HG03520 (cell line): ENCODE data around the gene GADD45GIP1.
"Not testable (repeated sequence)": the region's sequence is repeated elsewhere in the genome, so short reads cannot be mapped to it uniquely, and the experiment has no call there.

Experiments used
- ATAC-seq: cut with Tn5 transposase; IDR thresholded peaks from one replicate; pipeline ENCODE4 v1.9.1; 2021; ENCODE audit warnings: mild to moderate bottlenecking, moderate library complexity; ENCODE audit not compliant: unreplicated experiment

Gene GADD45GIP1

DNA sequence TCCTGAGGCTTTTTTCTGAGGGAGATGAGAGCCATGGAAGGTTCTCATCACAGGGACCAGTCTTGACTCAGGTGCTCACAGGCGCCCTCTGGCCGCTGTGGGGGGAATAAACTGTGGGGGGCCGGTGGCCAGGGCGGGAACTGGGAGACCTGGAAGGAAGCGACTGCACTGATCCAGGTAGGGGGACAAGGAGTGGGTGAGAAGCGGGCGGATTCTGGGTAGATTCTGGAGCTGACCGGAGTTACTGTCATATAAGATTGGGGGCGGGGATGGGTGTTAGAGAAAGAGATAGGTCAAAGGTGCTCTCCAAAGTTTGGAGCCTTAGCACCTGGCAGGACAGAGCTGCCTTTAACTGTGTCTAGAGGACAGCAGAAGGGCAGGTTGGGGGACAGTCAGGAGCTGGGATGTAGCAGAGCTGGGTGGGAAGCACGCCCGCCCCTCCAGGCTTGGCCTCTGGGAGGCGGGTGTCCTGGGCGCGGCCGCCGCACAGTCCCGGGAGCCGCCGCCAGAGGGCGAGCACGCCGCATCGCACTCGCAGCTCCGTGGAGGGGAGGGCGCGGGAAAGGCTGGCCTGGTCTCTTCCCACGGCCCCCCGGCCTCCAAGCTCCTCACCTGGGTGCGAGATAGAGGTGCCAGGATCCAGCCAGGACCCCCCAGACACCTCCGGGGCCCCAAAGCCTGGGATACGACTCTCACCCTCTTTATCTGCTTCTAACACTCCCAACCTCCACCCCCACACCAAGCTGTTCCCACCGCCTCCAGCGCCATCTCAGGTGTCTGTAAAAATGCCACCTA lies 8.2 kb upstream of the GADD45GIP1 start:
- no peak for ATAC-seq

GRCh38 chr19:12959481-12959880 lies 2.5 kb upstream of the GADD45GIP1 start:
- no peak for ATAC-seq

- ATAC-seq = not testable (repeated sequence)
Measured at GRCh38 chr19:12957389-12957952, 448 bp upstream of the GADD45GIP1 start.

DNA sequence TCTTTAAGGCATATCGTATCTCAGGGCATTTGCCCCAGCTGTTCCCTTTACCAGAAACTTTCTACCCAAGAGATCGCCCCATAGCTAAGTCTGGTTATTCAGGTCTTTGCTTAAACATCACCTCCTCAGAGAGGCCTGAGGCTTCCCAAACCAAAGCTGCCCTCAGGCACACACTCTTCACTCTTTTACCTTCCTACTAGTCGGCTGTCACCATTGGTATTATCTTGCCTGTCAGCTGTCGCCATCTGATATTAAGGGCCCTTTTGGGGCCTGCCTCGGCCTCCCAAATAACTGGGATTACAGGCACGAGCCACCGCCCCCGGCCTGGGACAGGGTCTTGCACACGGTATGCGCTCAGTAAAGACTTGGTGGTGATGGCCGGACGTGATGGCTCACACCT lies 1.0 kb downstream of the GADD45GIP1 start:
- ATAC-seq = no peak

GRCh38 chr19:12955575-12955974 lies 1.4 kb downstream of the GADD45GIP1 start:
- not testable (repeated sequence) for ATAC-seq

DNA sequence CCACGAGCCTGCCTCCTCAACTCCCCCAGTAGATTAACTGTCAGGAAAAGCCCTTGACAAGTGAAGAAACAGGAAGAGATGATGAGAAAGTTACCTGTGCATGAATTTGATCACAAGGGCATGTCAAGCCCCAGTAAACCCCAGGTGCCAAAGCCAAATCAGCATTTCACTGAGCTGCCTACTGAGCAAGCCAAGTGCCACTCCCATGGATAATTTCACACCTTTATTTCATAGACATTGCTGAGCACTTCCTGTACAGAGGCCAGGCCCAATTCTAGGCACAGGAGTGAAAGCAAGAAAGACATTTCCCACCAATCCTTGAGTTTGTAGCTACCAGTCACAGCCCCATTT lies 2.4 kb downstream of the GADD45GIP1 start:
- no peak for ATAC-seq

DNA sequence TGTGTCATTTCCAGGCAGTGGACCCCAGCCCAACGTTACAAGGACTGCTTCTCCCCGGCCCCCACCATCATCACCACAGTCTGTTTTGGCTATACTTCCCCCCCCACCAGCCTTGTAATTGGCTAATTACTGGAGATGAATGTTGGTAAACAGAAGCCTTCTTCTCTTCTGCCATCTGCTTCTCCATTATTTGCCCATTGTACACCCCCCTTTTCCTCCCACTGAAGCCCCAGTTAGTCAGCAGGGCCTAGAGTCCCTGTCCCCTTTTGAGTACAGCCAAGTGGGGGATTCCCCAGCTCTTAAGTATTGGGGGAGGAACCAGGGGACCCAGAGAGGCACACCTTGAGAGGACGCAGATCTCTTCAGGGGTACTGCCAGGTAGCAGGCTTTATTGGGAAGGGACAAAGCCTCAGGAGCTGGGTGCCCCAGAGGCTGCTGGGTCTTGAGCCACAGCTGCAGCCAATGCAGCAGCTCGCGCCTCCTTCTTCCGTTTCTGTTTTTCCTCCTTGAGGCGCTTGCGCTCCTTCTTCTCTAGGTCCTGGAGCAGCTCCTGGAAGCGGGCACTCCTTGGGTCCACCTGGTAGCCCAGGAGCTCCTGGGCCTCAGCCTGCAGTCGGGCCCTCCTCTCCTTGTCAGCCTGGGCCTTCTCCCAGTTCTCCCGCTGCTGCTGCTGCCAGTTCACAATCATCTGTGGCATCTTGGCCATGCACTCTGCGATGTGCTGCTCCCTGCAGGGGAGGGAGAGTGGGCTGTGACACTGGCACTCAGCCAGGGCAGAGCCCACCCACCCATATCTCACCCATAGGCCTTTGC lies 3.0 kb downstream of the GADD45GIP1 start:
- ATAC-seq = no peak

DNA sequence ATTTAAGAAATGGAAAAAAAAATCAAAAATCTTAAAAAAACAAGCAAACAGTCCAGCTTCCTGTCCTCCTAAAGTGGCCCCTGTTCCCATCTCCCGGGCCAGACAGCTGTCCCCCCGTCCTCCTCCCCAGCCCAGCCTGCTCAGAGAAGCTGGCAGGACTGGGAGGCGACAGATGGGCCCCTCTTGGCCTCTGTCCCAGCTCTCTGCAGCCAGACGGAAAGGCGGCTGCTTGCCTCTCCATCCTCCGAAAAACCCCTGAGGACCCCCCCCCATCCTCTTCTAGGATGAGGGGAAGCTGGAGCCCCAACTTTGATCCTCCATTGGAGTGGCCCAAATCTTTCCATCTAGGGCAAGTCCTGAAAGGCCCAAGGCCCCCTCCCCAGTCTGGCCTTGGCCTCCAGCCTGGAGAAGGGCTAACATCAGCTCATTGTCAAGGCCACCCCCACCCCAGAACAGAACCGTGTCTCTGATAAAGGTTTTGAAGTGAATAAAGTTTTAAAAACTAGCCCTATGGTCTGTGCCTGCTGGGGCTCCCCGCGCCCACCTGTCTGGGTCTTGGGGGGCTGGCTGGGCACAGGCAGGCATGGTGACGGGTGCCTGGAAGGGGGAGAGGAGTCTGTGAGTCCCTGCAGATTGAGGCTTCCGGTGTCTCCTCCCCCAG lies 3.8 kb downstream of the GADD45GIP1 start:
- no peak for ATAC-seq

DNA sequence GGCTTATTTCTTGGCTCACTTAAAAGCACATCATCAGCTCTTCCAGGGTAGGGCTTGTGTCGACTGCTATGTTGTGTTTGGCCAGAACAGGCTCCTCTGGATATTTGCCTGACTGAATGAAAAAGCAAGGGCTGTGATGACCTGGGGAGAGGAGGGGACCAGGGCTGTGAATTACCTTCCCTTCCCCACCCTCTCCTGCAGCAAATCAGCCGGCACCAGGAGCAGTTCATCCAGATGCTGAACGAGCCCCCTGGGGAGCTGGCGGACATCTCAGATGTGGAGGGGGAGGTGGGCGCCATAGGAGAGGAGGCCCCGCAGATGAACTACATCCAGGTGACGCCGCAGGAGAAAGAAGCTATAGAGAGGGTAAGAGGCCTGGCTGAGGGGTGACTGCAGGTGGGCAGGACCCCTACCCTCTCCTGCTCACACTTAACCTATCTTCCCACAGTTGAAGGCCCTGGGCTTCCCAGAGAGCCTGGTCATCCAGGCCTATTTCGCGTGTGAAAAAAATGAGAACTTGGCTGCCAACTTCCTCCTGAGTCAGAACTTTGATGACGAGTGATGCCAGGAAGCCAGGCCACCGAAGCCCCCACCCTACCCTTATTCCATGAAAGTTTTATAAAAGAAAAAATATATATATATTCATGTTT lies 4.4 kb downstream of the GADD45GIP1 start:
- no peak for ATAC-seq

DNA sequence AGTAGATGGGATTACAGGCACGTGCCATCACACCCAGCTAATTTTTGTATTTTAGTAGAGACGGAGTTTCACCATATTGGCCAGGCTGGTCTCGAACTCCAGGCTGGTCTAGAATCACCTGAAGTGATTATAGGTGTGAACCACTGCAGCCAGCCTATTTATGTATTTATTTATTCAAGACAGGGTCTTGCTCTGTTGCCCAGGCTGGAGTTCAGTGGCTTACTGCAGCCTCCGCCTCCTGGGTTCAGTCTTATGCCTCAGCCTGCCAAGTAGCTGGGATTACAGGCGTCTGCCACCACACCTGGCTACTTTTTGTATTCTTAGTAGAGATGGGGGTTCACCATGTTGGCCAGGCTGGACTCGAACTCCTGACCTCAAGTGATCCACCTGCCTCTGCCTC lies 5.0 kb downstream of the GADD45GIP1 start:
- not testable (repeated sequence) for ATAC-seq

DNA sequence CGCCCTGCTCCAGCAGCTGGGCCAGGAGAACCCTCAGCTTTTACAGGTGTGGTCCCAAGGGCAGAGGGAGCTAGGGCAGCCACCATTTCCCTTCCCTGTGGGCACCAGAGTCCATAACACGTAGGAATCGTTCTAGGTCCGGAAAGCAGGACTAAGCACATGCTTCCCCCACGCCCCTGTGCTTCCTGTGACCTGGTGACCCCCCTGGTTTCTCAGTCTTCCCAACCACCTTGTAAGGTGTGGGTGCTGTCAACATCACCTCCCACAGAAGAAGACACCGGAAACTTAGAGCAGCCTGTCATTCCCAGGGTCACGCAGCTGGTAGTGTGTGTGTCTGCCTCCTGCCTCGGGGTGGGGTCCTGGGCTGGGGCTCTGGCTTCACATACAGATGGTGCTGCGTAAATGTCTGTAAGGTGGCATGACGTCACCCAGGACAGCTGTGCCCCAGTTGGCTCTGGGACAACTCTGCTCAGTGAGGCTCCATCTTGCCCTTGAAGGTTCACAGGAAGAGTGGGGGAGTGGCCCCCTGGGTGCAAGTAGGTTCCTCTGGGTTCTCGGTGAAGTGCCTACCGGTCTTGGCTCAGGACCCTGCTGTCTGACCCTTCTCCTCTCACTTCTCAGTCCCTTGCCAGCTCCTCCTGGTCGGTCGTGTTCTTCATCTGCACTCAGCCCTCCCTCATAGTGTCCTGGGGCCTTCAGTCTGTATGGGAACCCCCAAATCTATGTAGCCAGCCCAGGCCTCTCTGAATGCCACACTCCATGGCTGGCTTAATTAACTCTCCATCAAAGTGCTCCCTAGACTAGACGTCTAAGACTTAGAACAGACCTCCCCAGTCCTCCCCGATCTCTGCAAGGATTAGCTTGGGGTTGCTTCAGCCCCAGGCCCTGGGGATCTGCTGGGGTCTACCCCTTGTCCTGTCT lies 7.4 kb downstream of the GADD45GIP1 start:
- ATAC-seq = no peak

- ATAC-seq = no peak
Measured at GRCh38 chr19:12948612-12949362, 8.2 kb downstream of the GADD45GIP1 start.

DNA sequence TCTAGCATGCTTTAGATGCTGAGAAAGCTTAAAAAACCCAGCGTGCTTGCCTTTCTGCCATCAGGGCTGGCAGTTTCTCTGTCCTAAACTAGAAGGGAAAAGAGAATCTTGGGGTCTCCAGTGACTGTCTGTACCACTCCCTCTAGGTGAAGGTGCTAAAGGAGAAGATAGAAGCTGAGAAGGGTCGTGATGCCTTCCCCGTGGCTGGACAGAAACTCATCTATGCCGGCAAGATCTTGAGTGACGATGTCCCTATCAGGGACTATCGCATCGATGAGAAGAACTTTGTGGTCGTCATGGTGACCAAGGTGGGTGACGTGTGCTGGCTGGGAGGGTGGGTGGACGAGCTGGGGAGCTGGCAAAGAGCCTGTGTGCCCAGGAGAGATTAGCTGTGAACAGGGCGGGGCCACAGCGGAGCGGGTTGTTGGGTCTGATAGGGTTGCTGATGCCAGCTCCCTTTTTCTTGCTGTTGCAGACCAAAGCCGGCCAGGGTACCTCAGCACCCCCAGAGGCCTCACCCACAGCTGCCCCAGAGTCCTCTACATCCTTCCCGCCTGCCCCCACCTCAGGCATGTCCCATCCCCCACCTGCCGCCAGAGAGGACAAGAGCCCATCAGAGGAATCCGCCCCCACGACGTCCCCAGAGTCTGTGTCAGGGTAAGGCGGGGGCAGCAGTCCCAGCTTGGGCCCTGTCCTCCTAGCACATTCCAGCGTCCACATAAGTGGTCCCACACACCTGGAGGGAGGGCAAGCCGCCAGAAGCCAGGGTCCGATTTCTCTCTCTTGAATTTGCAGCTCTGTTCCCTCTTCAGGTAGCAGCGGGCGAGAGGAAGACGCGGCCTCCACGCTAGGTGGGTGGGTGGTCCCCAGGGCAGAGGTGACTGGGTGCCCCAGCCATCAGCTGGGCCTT lies 9.1 kb downstream of the GADD45GIP1 start:
- no peak for ATAC-seq

DNA sequence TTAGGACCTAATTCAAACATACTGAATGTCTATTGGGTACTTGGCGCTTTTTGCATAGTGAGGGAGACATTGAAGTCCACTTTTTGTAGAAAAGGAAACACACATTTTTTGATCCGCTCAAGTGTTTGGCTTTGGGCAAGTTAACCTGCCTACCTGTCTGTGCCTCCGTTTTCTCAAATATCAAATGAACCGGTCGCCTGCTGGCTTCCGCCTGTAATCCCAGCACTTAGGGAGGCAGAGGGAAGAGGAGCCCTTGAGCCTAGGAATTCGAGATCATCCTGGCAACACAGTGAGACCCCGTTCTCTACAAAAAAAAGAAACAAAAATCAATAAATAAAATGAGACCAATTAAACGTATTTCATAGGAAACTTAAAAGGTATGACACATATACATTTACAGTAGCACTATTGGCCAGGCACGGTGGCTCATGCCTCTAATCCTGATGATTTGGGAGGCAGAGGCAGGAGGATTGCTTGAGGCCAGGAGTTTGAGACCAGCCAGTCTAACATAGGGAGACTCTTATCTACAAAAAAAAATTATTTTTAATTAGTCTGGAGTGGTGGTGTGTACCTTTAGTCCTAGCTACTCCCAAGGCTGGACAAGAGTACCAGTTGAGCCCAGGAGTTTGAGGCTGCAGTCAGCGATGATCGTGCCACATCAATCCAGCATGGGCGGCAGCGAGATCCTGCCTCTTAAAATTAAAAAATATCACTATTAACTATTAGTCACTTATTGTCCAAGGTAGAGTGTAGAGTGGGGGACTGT lies 10.1 kb downstream of the GADD45GIP1 start:
- no peak for ATAC-seq

GRCh38 chr19:12946092-12946721 lies 10.8 kb downstream of the GADD45GIP1 start:
- peak; percentile 25 for ATAC-seq

- ATAC-seq = peak; percentile 68
Measured at GRCh38 chr19:12945479-12946091, 11.4 kb downstream of the GADD45GIP1 start, which contains the start of gene RAD23A. TSS of gene RAD23A (plus strand) at chr19:12945862. CDS start at chr19:12945949, 87 bp downstream.
